C1 segment of cervical spinal cord (tissue), 14 donors: Measurements from ENCODE around the gene EXOC6B.

Experiments used
- DNase-seq, 14 donors: peaks; one replicate each; lab custom pipeline; 2025; lab: John Stamatoyannopoulos, UW

Gene EXOC6B

GRCh38 chr2:72825257-72826155 is at the start of gene EXOC6B:
EXOC6B (minus strand) TSS chr2:72826033.
- peak; percentile 38 to 92 (median 83) for DNase-seq

- DNase-seq = no peak
These were observed 46.0 kb upstream of the EXOC6B start for GRCh38 chr2:72871880-72872279.

DNA sequence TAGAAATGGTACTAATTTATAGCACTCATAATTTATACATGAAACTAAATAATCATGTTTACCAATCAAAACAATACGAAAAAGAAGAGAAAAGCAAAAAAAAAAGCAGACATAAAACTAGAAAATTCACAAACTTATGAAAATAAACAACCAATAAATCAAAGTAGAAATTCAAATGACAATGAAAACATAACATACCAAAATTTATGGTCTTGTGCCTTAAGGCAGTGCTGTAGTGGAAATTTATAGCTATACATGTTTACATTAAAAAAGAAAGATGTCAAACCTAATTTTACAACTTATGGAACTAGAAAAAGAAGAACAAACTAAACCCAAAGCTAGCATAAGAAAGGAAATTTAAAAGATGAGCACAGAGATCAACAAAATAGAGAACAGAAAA is 45.2 kb upstream of the EXOC6B start:
- no peak for DNase-seq

DNA sequence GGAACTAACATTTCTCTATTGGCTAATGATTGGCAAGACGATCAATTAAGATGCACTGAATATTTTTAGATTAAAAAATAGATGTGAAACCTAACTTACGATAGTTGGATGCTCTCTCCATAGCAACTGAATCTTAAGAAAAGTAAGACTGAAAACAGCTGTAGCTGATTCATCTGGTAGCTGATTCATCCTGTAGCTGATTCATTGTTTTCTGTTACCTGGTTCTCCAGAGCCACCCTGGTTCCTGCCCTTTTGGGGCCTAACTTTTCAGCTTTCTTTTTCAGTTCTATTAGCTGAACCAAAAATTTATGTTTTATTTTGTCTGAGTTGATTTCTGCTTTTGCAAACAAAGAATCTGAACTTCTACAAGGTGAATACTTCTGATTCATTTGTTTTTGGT is 38.7 kb upstream of the EXOC6B start:
- DNase-seq = no peak

DNA sequence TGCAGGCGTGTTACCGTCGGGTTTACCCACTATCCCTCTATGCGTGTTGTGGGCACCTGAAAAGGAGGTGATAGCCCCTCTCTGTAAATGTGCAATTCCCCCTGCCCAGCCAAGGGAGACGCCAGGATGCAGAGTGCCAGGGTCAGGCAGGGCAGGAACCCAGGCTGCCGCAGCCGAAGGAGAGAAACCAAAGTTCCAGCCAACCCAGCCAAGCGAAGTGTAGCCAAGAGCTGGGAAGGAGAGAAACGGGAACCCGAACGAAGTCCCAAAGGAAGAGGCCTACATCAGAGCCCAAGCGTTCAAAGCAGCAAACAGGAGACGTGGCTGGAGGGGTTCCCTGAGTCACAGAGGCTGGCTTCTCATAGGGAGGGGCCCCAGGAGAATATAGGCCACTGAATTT is 37.2 kb upstream of the EXOC6B start:
- DNase-seq = no peak

DNA sequence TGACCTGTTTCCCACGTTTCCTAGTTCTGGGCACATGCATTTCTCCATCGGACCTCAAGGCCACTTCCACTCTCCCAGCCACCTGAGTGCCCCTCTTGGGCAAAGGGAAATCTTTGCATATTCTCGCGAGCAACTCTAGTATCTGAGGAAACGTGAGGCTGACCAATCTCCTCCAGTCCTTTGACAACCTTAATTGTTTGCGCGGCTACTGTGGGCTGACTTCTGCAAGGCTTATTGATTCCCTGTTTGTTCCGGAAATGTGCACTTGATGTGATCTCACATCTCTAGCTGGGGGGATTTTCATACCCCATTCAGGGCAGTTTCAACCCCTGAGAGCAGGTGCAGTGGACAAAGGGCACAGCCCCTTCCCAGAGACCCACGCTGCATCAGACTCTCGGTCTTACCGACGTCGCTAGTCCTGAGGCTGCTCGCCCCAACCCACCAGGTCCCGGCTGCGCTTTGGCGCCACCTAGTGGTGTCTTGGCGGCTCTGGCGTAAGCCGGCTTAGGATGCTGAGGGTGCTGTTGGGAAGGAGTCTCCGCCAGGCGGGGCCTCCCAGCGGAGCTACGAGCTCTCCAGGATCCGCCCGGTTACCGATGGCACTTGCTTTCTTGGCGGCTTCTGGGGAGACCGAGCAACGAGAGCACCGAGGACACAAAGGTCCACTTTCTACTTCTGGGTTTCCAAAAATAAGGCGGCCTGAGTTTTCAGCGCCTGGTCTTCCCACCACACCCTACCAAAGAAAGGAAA is 36.6 kb upstream of the EXOC6B start:
- peak; percentile 1 to 83 (median 74) for DNase-seq

GRCh38 chr2:72859831-72860262 is 34.0 kb upstream of the EXOC6B start:
- peak in 11 of 14 donors; percentile 3 to 53 (median 9) for DNase-seq

DNA sequence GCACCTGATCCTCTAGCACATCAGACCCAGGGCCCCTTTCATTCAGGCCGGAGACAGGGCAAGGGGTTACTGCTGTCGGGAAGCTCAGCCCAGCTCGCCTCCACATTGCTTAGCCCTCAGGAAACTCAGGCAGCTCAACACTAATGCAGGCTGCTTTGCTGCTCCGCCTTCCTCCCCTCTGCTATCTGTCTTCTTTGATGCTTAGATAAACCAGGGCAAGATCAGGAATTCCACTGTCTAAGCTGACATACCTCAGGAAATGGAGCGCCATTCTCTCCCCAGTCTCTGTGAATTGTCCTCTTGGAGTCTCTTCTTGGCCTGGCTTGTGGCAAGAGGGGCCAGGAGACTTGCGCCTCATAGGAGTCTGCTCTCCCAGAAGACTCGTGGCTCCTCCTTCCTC is 25.5 kb upstream of the EXOC6B start:
- DNase-seq = no peak

DNA sequence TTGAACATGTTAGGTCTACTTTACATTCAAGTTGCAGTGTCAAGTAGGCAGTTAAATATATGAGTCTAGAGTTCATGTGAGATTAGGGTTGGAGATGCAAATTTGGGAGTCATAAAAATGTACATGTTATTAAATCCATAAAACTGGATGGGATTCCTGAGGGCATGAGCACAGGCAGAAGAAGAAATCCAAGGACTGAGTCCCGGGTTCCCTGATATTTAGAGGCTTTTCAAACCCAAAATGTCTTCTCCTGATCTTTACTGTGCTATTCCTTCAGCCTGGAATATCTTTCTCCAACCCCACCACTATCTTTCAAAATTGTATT is 23.3 kb upstream of the EXOC6B start:
- no peak for DNase-seq

- no peak for DNase-seq
These were observed 22.8 kb upstream of the EXOC6B start for GRCh38 chr2:72848436-72849137.

GRCh38 chr2:72847534-72848315 is 21.9 kb upstream of the EXOC6B start:
- no peak for DNase-seq

GRCh38 chr2:72846171-72847095 is 20.6 kb upstream of the EXOC6B start:
- no peak for DNase-seq

DNA sequence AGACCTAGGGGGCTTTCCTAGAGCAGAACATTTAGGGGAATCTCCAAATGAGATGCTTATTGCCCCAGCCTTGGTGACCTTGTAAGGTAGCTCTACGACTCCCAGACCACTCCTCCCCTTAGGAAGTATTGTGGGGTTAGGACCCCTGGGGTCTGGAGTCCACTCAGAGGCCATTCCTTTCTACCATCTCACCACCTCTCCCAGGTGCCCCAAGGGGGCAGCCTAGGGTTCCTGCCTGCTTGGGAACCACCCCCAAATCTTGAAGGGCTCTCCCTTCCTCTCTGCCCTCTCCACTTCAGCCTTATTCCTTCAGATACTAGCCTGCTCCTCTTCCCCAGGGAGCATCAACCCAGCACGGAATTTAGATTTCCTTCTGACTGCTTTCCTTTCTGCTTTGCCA is 17.5 kb upstream of the EXOC6B start:
- no peak for DNase-seq

- no peak for DNase-seq
These were observed 15.8 kb upstream of the EXOC6B start for GRCh38 chr2:72841462-72842125.

- DNase-seq = no peak
These were observed 14.2 kb upstream of the EXOC6B start for GRCh38 chr2:72840066-72840465.

DNA sequence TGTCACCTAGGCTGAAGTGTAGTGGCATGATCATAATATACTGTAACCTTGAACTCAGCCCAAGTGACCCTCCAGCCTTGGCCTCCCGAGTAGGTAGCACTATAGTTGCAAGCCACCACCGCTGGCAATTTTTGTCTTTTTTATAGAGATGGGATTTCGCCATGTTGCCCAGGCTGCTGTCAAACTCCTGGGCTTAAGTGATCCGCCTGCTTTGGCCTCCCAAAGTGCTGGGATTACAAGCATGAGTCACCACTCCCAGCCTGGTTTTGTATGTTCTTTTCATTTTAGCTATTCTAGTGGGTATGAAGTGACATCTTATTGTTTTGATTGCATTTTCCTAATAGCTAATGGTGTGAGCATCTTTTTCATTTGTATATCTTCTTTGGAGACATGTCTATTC is 11.3 kb upstream of the EXOC6B start:
- DNase-seq = no peak

DNA sequence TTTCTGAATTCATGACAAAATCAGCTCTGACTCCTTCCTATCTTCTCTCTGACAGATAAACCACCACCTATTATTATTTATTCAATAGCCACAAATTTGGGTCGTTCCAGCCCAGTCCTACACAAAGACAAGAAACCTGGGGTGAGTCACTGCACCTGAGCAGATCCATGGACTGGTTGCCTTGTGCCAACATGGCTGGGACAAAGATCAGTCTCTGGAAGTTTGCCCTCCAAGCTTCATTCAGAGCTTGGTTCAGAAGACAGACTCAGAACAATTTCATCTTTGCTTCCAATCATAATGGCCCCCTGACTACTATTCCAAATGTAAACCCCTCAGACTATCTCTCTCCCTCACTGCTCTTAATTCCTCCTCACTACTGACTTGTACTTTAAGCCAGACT is 9.6 kb upstream of the EXOC6B start:
- no peak for DNase-seq

GRCh38 chr2:72834596-72834995 is 8.8 kb upstream of the EXOC6B start:
- no peak for DNase-seq

GRCh38 chr2:72833084-72833714 is 7.4 kb upstream of the EXOC6B start:
- DNase-seq = no peak
